ENCODE results near the gene MBD3L2.
"Not testable (repeated sequence)": the region's sequence is repeated elsewhere in the genome, so short reads cannot be mapped to it uniquely, and the experiment has no call there.

MBD3L2 gene

GRCh38 chr19:7063339-7063738, 14.2 kb downstream of the MBD3L2 start:
- DNase-seq = no peak

GRCh38 chr19:7063764-7064418, 14.8 kb downstream of the MBD3L2 start:
- no peak for DNase-seq

- not testable (repeated sequence) for DNase-seq
Observed at GRCh38 chr19:7067122-7067521, 18.0 kb downstream of the MBD3L2 start.

DNA sequence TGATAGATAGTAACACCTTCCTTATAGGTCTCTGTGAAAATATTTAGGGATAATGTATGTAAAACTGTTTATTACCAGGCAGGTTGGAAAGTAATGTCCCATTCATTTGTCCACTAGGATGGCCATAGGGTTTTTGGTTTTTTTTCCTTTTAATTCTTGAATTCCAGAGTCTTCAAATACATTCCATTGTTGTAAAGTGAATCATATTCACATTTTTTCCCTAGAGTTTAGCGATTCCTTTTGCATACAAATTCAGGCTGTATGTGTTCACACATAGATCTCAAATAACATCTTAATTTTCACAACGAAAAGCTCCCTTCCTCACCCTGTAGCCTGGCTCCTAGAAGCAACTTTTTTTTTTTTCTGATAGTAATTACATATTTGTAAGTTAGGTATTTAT, 18.6 kb downstream of the MBD3L2 start:
- DNase-seq = no peak

- no peak for DNase-seq
Observed at GRCh38 chr19:7068599-7068998, 19.5 kb downstream of the MBD3L2 start.

DNA sequence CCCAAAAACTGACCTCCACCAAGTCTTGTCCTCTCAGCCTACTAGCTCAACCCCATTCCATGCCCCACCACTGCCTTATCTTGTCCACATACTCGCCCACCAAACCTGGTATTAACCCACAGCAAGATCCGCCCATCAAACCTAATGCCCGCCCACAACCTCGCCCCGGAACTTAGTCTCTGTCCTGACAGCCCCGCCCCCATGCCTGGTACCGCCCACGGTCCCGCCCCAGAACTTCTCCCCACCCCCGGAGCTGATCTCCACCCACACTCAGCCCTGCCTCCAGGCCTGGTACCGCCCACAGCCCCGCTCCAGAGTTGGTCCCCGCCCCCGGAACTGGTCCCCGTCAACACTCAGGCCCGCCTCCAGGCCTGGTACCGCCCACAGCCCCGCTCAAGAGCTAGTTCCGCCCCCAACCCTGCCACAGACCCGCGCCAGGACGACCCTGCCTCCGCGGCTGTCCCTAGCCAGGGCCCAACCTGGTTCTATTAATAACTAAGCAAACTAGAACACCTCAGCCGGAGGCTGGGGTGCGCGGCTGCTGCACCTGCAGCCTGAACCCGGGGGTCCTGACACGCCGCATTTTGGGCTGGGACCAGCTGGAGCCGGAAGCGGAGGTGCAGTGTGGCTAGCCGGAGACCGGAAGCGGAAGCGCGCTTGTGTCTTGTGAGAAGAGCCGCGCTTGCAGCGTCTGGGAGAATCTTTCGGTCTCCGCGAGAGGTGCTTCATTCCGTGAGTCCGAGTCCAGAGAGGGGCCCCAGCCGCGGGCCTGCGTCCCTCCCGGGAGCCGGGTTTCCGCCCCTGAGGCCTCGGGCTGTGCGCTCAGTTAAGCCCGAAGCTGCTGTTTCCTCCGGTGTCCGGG, 20.2 kb downstream of the MBD3L2 start, which contains the start of gene ZNF557:
ZNF557 (plus strand) TSS at position 662 of the 862 bp plus-strand sequence. CDS start 5,372 bp downstream, outside the sequence.
- peak; percentile 77 for DNase-seq

DNA sequence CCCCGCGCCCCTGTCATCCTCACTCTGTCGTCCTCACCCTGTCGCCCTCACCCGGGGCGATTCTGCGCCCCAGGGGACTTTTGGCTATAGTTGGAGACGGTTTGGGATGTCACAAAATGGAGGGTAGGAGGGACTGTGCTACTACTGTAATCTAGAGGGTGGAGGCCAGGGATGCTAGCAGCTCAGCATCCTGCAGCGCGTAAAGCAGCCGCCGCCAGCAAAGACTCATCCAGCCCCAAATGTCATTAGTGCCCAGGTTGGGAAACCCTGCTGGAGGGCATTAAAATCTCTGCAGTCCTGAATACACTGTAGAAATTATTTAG, 20.7 kb downstream of the MBD3L2 start:
- DNase-seq = no peak

DNA sequence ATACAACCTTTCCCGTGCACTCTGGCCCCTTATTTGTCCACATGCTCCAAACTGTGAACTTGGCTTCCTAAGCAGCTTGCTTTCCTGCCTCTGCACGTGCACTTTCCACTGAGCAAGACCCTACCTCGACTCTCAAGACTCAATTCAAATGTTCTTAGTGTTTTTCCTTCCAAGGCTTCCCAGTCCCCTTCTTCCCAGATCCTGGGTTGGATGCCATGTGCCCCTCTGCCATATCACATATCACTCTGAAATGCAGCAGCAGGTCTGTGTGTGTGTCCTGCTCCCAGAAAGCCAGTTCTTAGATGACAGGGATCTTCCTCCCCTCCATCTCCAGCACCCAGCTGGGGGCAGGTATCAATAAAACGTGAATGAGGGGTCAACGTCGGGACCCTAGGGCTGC, 23.4 kb downstream of the MBD3L2 start:
- DNase-seq = no peak

GRCh38 chr19:7074705-7075282, 25.7 kb downstream of the MBD3L2 start:
- DNase-seq = no peak

DNA sequence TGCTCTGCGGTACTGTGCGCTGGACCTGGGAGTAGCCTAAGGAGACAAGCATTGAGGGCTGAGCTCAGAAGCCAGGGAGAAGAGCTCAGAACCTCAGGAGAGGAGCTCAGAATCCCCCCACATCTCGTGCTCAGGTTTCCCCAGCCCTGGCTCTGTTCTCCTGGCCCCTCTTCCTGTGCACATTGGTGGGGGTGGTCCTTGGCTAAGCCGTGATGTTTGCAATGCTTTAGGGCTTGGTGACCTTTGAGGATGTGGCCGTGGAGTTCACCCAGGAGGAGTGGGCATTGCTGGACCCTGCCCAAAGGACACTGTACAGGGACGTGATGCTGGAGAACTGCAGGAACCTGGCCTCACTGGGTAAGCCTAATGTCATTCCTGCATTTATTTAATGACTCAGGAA, 27.0 kb downstream of the MBD3L2 start:
- no peak for DNase-seq

- DNase-seq = no peak
Observed at GRCh38 chr19:7078008-7078407, 28.9 kb downstream of the MBD3L2 start.

- DNase-seq = no peak
Observed at GRCh38 chr19:7083076-7083956, 34.2 kb downstream of the MBD3L2 start.

- no peak for DNase-seq
Observed at GRCh38 chr19:7088999-7089398, 39.9 kb downstream of the MBD3L2 start.

GRCh38 chr19:7098096-7098495, 49.0 kb downstream of the MBD3L2 start:
- no peak for DNase-seq

DNA sequence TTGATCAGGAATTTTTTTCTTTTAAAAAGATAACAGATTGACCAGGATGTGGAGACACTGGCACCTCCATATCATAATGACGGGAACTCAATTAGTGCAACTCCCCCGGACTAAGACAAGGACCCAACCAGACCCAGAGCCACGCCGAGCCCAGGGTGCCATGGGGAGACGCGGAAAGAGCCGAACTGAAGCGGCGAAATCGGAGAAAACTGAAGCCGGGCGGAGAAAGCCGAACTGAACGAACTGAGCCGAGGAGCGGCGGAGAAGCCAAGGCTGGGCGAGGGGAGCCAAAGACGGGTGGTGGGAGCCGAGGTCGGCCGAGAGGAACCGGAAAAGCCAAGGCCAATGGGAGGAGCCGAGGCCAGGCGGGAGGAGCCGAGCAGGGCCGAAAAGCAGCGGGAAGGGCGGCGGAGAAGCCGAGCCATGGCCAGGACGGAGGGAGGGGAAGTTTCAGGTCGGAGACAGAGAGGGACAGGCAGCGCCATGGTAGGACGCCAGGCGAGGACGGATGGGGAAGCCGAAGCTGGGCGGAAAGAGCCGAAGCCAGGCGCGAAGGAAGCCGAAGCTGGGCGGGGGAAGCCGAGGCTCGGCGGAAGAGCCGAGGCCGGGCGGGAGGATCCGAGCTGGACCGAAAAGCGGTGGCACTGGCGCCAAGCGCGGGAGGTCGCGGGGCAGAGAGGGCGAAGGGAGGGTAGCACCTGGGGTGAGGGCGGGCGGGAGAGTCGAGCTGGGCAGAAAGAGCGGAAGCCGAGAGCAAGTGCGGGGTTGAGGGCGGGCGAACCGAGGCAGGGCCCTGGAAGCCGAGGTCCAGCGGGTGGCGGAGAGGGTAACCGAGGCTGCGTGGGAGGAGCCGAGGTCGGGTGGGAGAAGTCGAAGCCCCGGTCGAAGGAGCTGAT, 49.8 kb downstream of the MBD3L2 start:
- DNase-seq = peak; percentile 82

- no peak for DNase-seq
Observed at GRCh38 chr19:7099597-7099921, 50.4 kb downstream of the MBD3L2 start.

All from NCI-H748 treated with DMSO at 0.1 percent for 48 hours (cell line).